Measurements from ENCODE around the gene ONECUT3. TPM values are rescaled to one million over a fixed set of nuclear protein-coding genes. Genes with fewer than 3 reads are reported as not detected.
A peak's percentile ranks its signal among the peaks of the same experiment; 100 is the strongest.

ONECUT3 gene
- total and polyA plus RNA-seq, 8 donors, result 0.06 to 0.08 (median 0.07) TPM; not detected in 2

DNA sequence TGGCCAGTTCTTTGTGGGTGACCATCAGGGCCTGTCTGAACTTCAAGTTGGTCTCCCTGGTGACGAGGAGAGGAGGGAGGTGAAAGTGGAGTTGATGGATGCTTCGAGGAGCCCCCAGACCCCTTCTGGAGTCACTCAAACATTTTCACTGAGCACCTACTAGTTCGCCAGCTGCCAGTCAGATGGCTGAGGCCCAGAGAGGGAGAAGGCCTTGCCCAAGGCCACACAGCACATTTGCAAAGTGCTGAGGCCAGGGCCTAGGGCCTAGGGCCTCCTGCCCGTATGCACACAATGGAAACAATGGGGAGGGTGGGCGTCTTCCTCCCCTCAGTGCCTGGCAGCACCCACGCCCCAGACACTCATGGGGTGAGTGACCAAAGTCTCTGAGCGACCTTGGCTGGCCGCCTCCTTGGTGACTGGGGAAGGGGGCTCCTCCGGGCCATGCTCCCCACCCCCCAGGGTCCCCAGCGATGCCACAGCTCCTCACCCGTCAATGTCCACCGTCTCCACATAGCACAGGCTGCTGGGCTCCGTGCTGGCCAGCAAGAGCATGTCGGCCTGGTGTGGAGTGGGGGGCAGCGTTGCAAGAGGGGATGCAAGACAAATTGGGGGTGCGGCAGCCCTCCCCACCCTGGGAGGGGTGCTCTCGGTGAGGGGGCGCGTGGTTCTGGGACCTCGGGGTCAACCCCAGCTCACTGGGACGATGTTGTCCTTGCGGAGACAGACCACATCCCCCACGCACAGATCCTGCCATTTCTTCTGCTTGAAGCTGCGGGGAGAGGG is 52.3 kb downstream of the ONECUT3 start:
- intact Hi-C loops (cut with DNase I), result no loop called here
- ATAC-seq, result no peak
- TF ChIP-seq, protein P1, sequence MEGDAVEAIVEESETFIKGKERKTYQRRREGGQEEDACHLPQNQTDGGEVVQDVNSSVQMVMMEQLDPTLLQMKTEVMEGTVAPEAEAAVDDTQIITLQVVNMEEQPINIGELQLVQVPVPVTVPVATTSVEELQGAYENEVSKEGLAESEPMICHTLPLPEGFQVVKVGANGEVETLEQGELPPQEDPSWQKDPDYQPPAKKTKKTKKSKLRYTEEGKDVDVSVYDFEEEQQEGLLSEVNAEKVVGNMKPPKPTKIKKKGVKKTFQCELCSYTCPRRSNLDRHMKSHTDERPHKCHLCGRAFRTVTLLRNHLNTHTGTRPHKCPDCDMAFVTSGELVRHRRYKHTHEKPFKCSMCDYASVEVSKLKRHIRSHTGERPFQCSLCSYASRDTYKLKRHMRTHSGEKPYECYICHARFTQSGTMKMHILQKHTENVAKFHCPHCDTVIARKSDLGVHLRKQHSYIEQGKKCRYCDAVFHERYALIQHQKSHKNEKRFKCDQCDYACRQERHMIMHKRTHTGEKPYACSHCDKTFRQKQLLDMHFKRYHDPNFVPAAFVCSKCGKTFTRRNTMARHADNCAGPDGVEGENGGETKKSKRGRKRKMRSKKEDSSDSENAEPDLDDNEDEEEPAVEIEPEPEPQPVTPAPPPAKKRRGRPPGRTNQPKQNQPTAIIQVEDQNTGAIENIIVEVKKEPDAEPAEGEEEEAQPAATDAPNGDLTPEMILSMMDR (IDR thresholded peaks at IDR 0.05), result no peak
- peaks cover 0 to 6% of the 10 kb centered on the region in 2 donors for H3K36me3 ChIP-seq
- H3K27me3 ChIP-seq, result no peaks in the 10 kb centered on the region
- DNase-seq, result no peak
- no peak overlapping the region for H3K4me3 ChIP-seq
- no peaks in the 10 kb centered on the region for H3K4me1 ChIP-seq
- H3K9me3 ChIP-seq, result no peaks in the 10 kb centered on the region
- H3K27ac ChIP-seq, result no peak overlapping the region

DNA sequence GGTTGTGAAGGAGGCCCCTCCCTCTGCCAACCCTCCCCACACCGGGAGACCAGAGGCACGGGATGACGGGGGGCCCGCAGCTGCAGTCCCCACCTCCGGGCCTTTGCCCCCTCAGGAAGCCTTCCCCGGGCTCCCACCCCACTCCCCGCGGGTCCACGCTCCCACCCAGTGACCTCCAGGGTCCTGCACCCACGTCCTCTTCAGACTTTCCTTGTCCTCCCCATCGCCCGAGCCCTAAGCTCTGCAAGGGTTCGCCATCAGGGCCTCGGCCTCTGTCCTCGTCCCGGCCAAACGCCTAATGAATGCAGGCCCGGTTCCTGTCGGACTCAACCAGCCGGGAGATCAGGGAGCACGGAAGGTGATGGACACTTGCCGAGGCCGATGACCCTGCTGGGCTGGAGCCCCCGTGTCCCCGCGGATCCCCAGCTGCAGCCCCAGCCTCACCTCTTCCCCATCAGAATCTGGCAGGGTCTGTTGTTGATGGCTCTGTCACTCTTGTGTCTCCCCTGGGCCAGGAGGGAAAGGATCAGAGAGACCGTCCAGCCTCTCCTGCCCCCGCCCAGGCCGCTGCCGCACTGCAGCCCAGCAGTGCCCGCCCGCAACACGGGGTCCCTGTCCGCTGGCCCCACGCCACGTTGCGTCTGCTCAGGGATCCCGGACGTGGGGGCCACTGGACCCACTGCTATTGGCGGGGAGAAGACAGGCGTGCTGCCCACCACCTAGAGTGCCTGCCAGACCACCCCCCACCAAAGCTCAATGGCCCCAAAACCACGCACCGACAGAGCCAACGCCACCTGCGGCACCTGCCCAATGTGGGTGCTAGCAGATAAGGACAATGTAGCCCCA is 53.1 kb downstream of the ONECUT3 start:
- intact Hi-C loops (cut with DNase I), result no loop called here
- TF ChIP-seq, protein P1 (IDR thresholded peaks at IDR 0.05), result no peak

DNA sequence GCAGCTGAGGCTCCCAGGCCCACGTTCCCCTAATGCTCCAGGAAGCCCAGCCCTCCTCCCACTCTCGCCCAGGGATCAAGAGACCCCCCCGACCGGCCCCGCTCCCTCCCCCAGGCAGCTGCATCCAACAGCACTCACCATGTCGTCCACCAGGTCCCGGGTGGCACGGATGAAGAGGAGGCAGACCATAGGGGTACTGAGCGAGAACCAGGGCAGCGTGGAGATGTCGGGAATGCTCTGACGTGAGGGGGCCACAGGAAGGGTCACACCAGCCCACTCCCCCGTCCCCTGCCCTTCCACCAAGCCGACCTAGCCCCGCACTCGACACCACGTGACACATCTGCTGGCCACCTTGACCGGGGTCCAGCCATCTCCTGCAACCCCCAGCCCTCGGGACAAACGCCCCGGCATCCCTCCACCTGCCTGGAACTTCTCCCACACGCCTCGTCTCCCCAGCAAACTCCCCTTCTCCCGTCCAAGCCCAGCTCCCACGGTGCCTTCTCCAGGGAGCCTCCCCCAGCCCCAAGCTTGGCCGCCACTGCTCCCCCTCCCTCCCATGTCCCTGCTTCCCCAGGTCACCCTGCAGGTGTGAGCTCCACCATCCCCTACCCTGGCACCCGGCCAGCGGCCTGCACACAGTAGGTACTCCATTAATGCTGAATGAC is 53.9 kb downstream of the ONECUT3 start:
- DNase-seq (peak in 1 of 4 donors; percentile 71), ATAC-seq (no peak)
- TF ChIP-seq, protein P1 (IDR thresholded peaks at IDR 0.05), result no peak
- Histone ChIP-seq H3K27ac (no peak overlapping the region), H3K9me3 (no peaks in the 10 kb centered on the region), H3K36me3 (peaks cover 0 to 6% of the 10 kb centered on the region in 2 donors), H3K4me3 (no peak overlapping the region), H3K4me1 (peaks cover 4 to 8% of the 10 kb centered on the region in 2 donors), H3K27me3 (no peaks in the 10 kb centered on the region)
- intact Hi-C loops (cut with DNase I), result no loop called here

More for the DNA sequence above, 53.1 kb downstream of the ONECUT3 start:
- Histone ChIP-seq H3K27ac (no peak overlapping the region), H3K27me3 (no peaks in the 10 kb centered on the region), H3K4me1 (peaks cover 0 to 2% of the 10 kb centered on the region in 2 donors), H3K9me3 (no peaks in the 10 kb centered on the region), H3K4me3 (no peak overlapping the region), H3K36me3 (peaks cover 0 to 6% of the 10 kb centered on the region in 2 donors)
- DNase-seq, result peak in 1 of 4 donors; percentile 69
- ATAC-seq, result no peak

DNA sequence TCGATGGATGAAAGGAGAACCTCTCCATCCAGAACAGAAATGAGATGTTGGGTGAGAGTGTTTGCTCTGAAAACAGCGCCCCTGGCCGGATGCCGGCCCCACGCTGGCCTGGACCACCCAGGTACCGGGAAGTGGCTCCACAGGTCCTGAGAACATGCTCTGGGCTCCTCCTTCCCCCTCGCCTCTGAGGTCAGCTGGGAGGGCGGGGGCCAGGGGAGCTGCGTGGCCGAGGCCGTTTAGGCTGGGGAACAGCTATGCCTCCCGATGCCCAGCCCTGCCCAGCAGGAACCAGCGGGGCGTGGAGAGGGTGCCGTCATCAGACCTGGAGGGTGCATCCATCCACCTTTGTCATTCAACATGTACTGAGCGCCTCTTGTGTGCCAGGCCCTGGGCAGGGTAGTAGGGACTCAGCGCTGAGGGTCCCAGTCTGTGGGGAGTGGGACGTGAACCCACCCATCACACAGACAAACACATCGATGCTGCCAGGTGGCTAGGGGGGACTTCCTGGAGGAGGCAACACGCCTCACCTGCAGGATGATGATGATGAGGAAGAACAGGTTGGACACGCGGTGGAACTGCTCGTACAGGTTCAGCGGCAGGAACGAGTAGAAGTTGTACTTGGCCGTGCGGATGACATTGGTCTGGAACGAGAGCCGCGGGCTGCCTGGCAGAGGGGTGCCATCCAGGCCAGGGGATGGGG is 54.5 kb downstream of the ONECUT3 start:
- intact Hi-C loops (cut with DNase I), result no loop called here
- peak in 1 of 4 donors; percentile 58 for DNase-seq
- Histone ChIP-seq H3K27ac (no peak overlapping the region), H3K9me3 (no peaks in the 10 kb centered on the region), H3K27me3 (no peaks in the 10 kb centered on the region), H3K4me1 (peaks cover 4 to 11% of the 10 kb centered on the region in 2 donors), H3K4me3 (no peak overlapping the region), H3K36me3 (peaks cover 0 to 6% of the 10 kb centered on the region in 2 donors)
- no peak for ATAC-seq
- TF ChIP-seq, protein P1 (IDR thresholded peaks at IDR 0.05), result no peak

Measured in left lung (tissue), 10 donors.